ENCODE results near the gene OR1D5. TPM values are rescaled to one million over a fixed set of nuclear protein-coding genes. Genes with fewer than 3 reads are reported as not detected.

OR1D5 gene
- total and polyA plus RNA-seq, 2 of the 8 experiments (the other 6 are each of a cell fraction or from before 2014, with no cell fraction given): not detected

DNA sequence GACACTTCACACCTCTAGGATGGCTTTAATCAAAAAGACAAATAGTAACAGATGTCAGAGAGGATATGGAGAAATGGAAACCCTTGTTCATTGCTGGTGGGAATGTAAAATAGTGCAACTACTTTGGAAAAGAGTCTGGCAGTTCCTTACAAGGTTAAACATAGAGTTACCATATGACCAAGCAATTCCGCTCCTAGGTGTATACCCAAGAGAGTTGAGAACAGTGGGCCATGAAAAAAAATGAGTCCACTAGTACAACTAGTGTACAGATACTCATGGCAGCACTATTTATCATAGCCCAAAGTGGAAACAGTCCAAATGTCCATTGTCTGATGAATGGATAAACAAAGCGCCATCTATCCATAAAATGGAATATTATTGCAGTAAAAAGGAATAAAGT is 39.1 kb downstream of the OR1D5 start (continued):
- TF ChIP-seq CHD7 (IDR thresholded peaks at IDR 0.05; ENCODE audit: insufficient replicate concordance, low read length) (no peak), SRF (IDR thresholded peaks at IDR 0.05; ENCODE audit: low read depth, low read length) (no peak), SP4 (IDR thresholded peaks at IDR 0.05; ENCODE audit: low read length) (no peak), TAF1 (IDR thresholded peaks at IDR 0.05; ENCODE audit: low read depth, low read length) (no peak)
